ENCODE data around the gene MEGF8.

MEGF8 gene

DNA sequence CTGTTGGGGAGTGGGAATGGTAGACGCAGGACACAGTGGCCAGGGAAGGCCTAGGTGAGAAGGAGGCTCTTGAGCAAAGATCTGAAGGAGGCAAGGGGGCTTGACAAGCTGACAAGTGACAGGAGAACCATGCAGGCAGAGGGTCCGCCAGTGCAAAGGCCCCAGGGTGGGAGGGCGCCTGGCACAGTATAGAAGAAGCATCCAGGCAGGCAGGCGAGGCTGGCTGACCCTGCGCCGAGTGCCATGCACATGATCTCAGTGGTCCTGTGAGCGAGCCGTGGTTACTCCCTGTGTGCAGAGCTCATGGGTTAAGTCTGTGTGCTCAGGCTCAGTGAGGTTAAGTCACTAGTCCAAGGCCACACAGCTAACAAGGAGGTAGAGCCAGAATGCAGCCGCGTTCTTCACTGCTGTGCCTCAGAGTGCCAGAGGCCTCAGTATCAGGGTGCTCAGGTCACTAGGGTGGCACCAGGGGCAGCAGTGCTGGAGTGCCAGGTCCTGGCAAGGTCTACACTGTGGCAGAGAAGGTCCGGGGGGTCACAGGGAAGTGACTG, 49.5 kb downstream of the MEGF8 start:
- no peak overlapping the region for H3K9ac ChIP-seq
- H3K9me3 ChIP-seq (ENCODE audit: control insufficient read depth, low read length): no peaks in the 10 kb centered on the region
- no peak for TF ChIP-seq CTCF (IDR thresholded peaks at IDR 0.05)
- H3K36me3 ChIP-seq (ENCODE audit: control insufficient read depth, insufficient read depth, low read length): no peaks in the 10 kb centered on the region
- no peak overlapping the region for H3K27ac ChIP-seq
- H3K4me2 ChIP-seq (ENCODE audit: low read length): no peak overlapping the region
- no peak overlapping the region for H3K4me3 ChIP-seq (ENCODE audit: low read depth, low read length)
- H3K27me3 ChIP-seq (ENCODE audit: control insufficient read depth, insufficient read depth, low read length): no peaks in the 10 kb centered on the region
- H3K4me1 ChIP-seq: no peaks in the 10 kb centered on the region
- H2AFZ ChIP-seq: no peak overlapping the region
- no peaks in the 10 kb centered on the region for H3K79me2 ChIP-seq

GRCh38 chr19:42375415-42376176, 50.2 kb downstream of the MEGF8 start:
- Histone ChIP-seq H2AFZ (no peak overlapping the region), H3K4me3 (ENCODE audit: low read depth, low read length) (no peak overlapping the region), H3K79me2 (no peaks in the 10 kb centered on the region), H3K9me3 (ENCODE audit: control insufficient read depth, low read length) (no peaks in the 10 kb centered on the region), H3K27me3 (ENCODE audit: control insufficient read depth, insufficient read depth, low read length) (no peaks in the 10 kb centered on the region), H3K27ac (no peak overlapping the region), H3K36me3 (ENCODE audit: control insufficient read depth, insufficient read depth, low read length) (no peaks in the 10 kb centered on the region), H3K9ac (no peak overlapping the region), H3K4me1 (no peaks in the 10 kb centered on the region), H3K4me2 (ENCODE audit: low read length) (no peak overlapping the region)
- no peak for TF ChIP-seq CTCF (IDR thresholded peaks at IDR 0.05)

DNA sequence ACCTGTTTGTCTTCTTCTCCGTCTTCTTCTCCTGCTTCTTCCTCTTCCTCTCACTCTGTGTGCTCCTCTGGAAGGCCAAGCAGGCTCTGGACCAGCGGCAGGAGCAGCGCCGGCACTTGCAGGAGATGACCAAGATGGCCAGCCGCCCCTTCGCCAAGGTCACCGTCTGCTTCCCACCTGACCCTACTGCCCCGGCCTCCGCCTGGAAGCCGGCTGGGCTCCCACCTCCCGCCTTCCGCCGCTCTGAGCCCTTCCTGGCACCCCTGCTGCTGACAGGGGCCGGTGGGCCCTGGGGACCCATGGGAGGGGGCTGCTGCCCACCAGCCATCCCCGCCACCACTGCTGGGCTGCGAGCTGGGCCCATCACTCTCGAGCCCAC, 50.7 kb downstream of the MEGF8 start:
- Histone ChIP-seq H3K79me2 (no peaks in the 10 kb centered on the region), H3K36me3 (ENCODE audit: control insufficient read depth, insufficient read depth, low read length) (no peaks in the 10 kb centered on the region), H3K27ac (no peak overlapping the region), H3K4me3 (ENCODE audit: low read depth, low read length) (no peak overlapping the region), H3K4me2 (ENCODE audit: low read length) (no peak overlapping the region), H3K9ac (no peak overlapping the region), H3K4me1 (no peaks in the 10 kb centered on the region), H3K9me3 (ENCODE audit: control insufficient read depth, low read length) (no peaks in the 10 kb centered on the region), H2AFZ (no peak overlapping the region), H3K27me3 (ENCODE audit: control insufficient read depth, insufficient read depth, low read length) (no peaks in the 10 kb centered on the region)
- TF ChIP-seq CTCF (IDR thresholded peaks at IDR 0.05): no peak

- no peaks in the 10 kb centered on the region for H3K27me3 ChIP-seq (ENCODE audit: control insufficient read depth, insufficient read depth, low read length)
- H2AFZ ChIP-seq: no peak overlapping the region
- no peak overlapping the region for H3K27ac ChIP-seq
- no peaks in the 10 kb centered on the region for H3K4me1 ChIP-seq
- H3K9me3 ChIP-seq (ENCODE audit: control insufficient read depth, low read length): no peaks in the 10 kb centered on the region
- no peak for TF ChIP-seq CTCF (IDR thresholded peaks at IDR 0.05)
- H3K4me2 ChIP-seq (ENCODE audit: low read length): no peak overlapping the region
- H3K79me2 ChIP-seq: no peaks in the 10 kb centered on the region
- H3K9ac ChIP-seq: no peak overlapping the region
- no peak overlapping the region for H3K4me3 ChIP-seq (ENCODE audit: low read depth, low read length)
- H3K36me3 ChIP-seq (ENCODE audit: control insufficient read depth, insufficient read depth, low read length): no peaks in the 10 kb centered on the region
Observed at GRCh38 chr19:42378225-42379215, 53.1 kb downstream of the MEGF8 start.
